ENCODE data around the gene KAZN.

Gene KAZN

GRCh38 chr1:14970115-14970798, 371.8 kb downstream of the KAZN start:
- peak; percentile 39 for DNase-seq

- no peak for DNase-seq
These were observed 372.3 kb downstream of the KAZN start for GRCh38 chr1:14970799-14971141.

GRCh38 chr1:14971221-14971620, 372.7 kb downstream of the KAZN start:
- no peak for DNase-seq

- DNase-seq = no peak
These were observed 373.6 kb downstream of the KAZN start for GRCh38 chr1:14972107-14972506.

GRCh38 chr1:14973773-14974172, 375.3 kb downstream of the KAZN start:
- no peak for DNase-seq

GRCh38 chr1:14974361-14974760, 375.9 kb downstream of the KAZN start:
- no peak for DNase-seq

- DNase-seq = no peak
These were observed 376.6 kb downstream of the KAZN start for GRCh38 chr1:14975119-14975518.

GRCh38 chr1:14976256-14976655, 377.8 kb downstream of the KAZN start:
- DNase-seq = no peak

GRCh38 chr1:14977338-14977931, 378.9 kb downstream of the KAZN start:
- DNase-seq = no peak

GRCh38 chr1:14980621-14981218, 382.2 kb downstream of the KAZN start:
- DNase-seq = no peak

- no peak for DNase-seq
These were observed 383.5 kb downstream of the KAZN start for GRCh38 chr1:14982029-14982428.

GRCh38 chr1:14983277-14983676, 384.8 kb downstream of the KAZN start:
- no peak for DNase-seq

- no peak for DNase-seq
These were observed 387.7 kb downstream of the KAZN start for GRCh38 chr1:14986168-14986567.

GRCh38 chr1:14987829-14988603, 389.5 kb downstream of the KAZN start:
- DNase-seq = no peak

GRCh38 chr1:14988636-14989035, 390.2 kb downstream of the KAZN start:
- no peak for DNase-seq

GRCh38 chr1:14989931-14990728, 391.6 kb downstream of the KAZN start:
- DNase-seq = no peak

- no peak for DNase-seq
These were observed 394.9 kb downstream of the KAZN start for GRCh38 chr1:14993414-14993813.

- DNase-seq = no peak
These were observed 395.7 kb downstream of the KAZN start for GRCh38 chr1:14994148-14994547.

GRCh38 chr1:14994841-14995437, 396.5 kb downstream of the KAZN start:
- no peak for DNase-seq

- no peak for DNase-seq
These were observed 397.9 kb downstream of the KAZN start for GRCh38 chr1:14996133-14997050.

GRCh38 chr1:14997646-14998276, 399.3 kb downstream of the KAZN start:
- no peak for DNase-seq

All from NK-92 treated with Interleukin-12 subunit alpha and Interleukin-12 subunit beta, amount 100 ng/mL, for 24 hours (cell line).